WI38 (cell line): ENCODE measurements around the gene ECHDC3.

ENCODE experiments used
- H3K4me3 ChIP-seq: 2 replicates; pipeline ENCODE4 v1.5.1; 2011; ENCODE audit warnings: low read depth, mild to moderate bottlenecking, control low read depth, low read length
- CTCF ChIP-seq: IDR thresholded peaks from 2 replicates; pipeline ENCODE4 v1.5.1; 2012; ENCODE audit warnings: low read depth, mild to moderate bottlenecking, control low read depth, low read length

ECHDC3 gene

GRCh38 chr10:11712744-11713143 is 29.4 kb upstream of the ECHDC3 start:
- no peak for TF ChIP-seq CTCF

GRCh38 chr10:11713186-11713743 is 28.9 kb upstream of the ECHDC3 start:
- no peak for TF ChIP-seq CTCF

More at GRCh38 chr10:11712744-11713143, 29.4 kb upstream of the ECHDC3 start:
- no peak overlapping the region for H3K4me3 ChIP-seq

GRCh38 chr10:11713963-11714362 is 28.2 kb upstream of the ECHDC3 start:
- TF ChIP-seq CTCF = no peak
- H3K4me3 ChIP-seq = no peak overlapping the region

More at GRCh38 chr10:11713186-11713743, 28.9 kb upstream of the ECHDC3 start:
- no peak overlapping the region for H3K4me3 ChIP-seq

- H3K4me3 ChIP-seq = no peak overlapping the region
- TF ChIP-seq CTCF = no peak
Observed at GRCh38 chr10:11714750-11715365, 27.3 kb upstream of the ECHDC3 start.

- TF ChIP-seq CTCF = no peak
- H3K4me3 ChIP-seq = no peak overlapping the region
Observed at GRCh38 chr10:11715815-11716494, 26.2 kb upstream of the ECHDC3 start.

GRCh38 chr10:11716686-11717085 is 25.5 kb upstream of the ECHDC3 start:
- no peak for TF ChIP-seq CTCF
- no peak overlapping the region for H3K4me3 ChIP-seq

GRCh38 chr10:11719496-11720259 is 22.5 kb upstream of the ECHDC3 start:
- TF ChIP-seq CTCF = no peak

More at GRCh38 chr10:11719496-11720259, 22.5 kb upstream of the ECHDC3 start:
- no peak overlapping the region for H3K4me3 ChIP-seq
